A549 (cell line): ENCODE results near the gene DCDC2. TPM values are rescaled to one million over a fixed set of nuclear protein-coding genes. Genes with fewer than 3 reads are reported as not detected.
"Not testable (repeated sequence)": the region's sequence is repeated elsewhere in the genome, so short reads cannot be mapped to it uniquely, and the experiment has no call there.

Experiments used
- ATAC-seq, 2 experiments: fragments of 200-7000 bp in 1 of 2; fragments of >200 bp in 1 of 2; cut with Nextera tagmentation in 1 of 2; cut with Tn5 transposase in 1 of 2; 3 replicates each; pipeline versions ENCODE4 v1.8.0 to v1.9.1; 2018 to 2020; ENCODE audit warnings: mild to moderate bottlenecking in 1 of 2, moderate library complexity in 1 of 2
- CTCF ChIA-PET: fragments of 300-600 bp; sonication (Branson Sonifier 250); formaldehyde crosslinking; extraction: SDS; loops from one replicate; lab custom pipeline; 2021; ENCODE audit warnings: antibody characterized with exemption, inconsistent platforms; lab: Yijun Ruan, JAX
- POLR2A ChIA-PET: fragments of 350-600 bp; formaldehyde crosslinking; extraction: SDS; loops from one replicate; lab custom pipeline; 2021; ENCODE audit warnings: antibody characterized with exemption, inconsistent platforms; lab: Yijun Ruan, JAX
- DNase-seq, 2 experiments: peaks; one replicate each; pipeline versions ENCODE4 v3.0.0 to v3.0.0-alpha.2; 2011 to 2016; ENCODE audit warnings: low read depth in 1 of 2, low spot score in 1 of 2
- FAIRE-seq: peaks from 2 replicates; lab custom pipeline; 2011; peaks lifted over from hg19 to GRCh38; lab: Jason Lieb, UNC
- H3K27ac ChIP-seq, 2 experiments: fragments of >200 bp; sonication (Bioruptor Twin); formaldehyde crosslinking; 3 replicates each; pipeline ENCODE4 v1.5.1; 2016 to 2017
- H3K4me1 ChIP-seq: fragments of >200 bp; sonication (Bioruptor Twin); formaldehyde crosslinking; 3 replicates; pipeline ENCODE4 v1.6.1; 2016
- H3K4me2 ChIP-seq: fragments of >200 bp; sonication (Bioruptor Twin); formaldehyde crosslinking; 3 replicates; pipeline ENCODE4 v1.6.1; 2016
- H3K4me3 ChIP-seq: fragments of >200 bp; sonication (Bioruptor Twin); formaldehyde crosslinking; 3 replicates; pipeline ENCODE4 v1.5.1; 2016
- H3K9me3 ChIP-seq: fragments of >200 bp; sonication (Bioruptor Twin); formaldehyde crosslinking; 3 replicates; pipeline ENCODE4 v1.6.1; 2016
- EP300 ChIP-seq, 2 experiments: fragments of >200 bp; sonication (Bioruptor Twin); formaldehyde crosslinking; IDR thresholded peaks; 2 replicates in 1 of 2; 3 replicates in 1 of 2; pipeline ENCODE4 v1.6.1; 2016 to 2017
- ESRRA ChIP-seq: fragments of 150-350 bp; IDR thresholded peaks from 2 replicates; pipeline ENCODE4 v1.6.1; 2014; ENCODE audit warnings: mild to moderate bottlenecking, low read length, borderline replicate concordance
- FOSB ChIP-seq: fragments of 250-450 bp; sonication (Bioruptor Pico); IDR thresholded peaks from 2 replicates; pipeline ENCODE4 v1.5.0; 2020; ENCODE audit warnings: mild to moderate bottlenecking, moderate library complexity
- FOSL2 ChIP-seq, 2 experiments: fragments of 450-650 bp in 1 of 2; fragments of >200 bp in 1 of 2; sonication (Bioruptor Twin) in 1 of 2; formaldehyde crosslinking; IDR thresholded peaks; 2 replicates each; pipeline versions ENCODE4 v1.5.0 to v1.6.1; 2016 to 2020; ENCODE audit warnings: mild to moderate bottlenecking in 1 of 2, moderate library complexity in 1 of 2
- FOXS1 ChIP-seq: fragments of 250-450 bp; sonication (Bioruptor Pico); IDR thresholded peaks from 2 replicates; pipeline ENCODE4 v1.5.0; 2020; ENCODE audit warnings: mild to moderate bottlenecking, moderate library complexity
- HDAC2 ChIP-seq: fragments of 200-600 bp; sonication (generic); IDR thresholded peaks from 2 replicates; pipeline ENCODE4 v1.6.1; 2016
- MAFK ChIP-seq: fragments of 450-650 bp; IDR thresholded peaks from 2 replicates; pipeline ENCODE4 v1.6.1; 2014; ENCODE audit not compliant: partially characterized antibody
- NR3C1 ChIP-seq: fragments of >200 bp; sonication (Bioruptor Twin); formaldehyde crosslinking; IDR thresholded peaks from 3 replicates; pipeline ENCODE4 v1.6.1; 2017
- PBX3 ChIP-seq: IDR thresholded peaks from 2 replicates; pipeline ENCODE4 v1.6.1; 2012
- PHF8 ChIP-seq: fragments of 200-600 bp; sonication (generic); IDR thresholded peaks from 2 replicates; pipeline ENCODE4 v1.6.1; 2016; ENCODE audit warnings: low read depth, mild to moderate bottlenecking, antibody characterized with exemption, moderate library complexity, borderline replicate concordance
- POLR2A ChIP-seq: IDR thresholded peaks from 2 replicates; pipeline ENCODE4 v1.6.1; 2012; ENCODE audit warnings: mild to moderate bottlenecking, low read length
- RAD21 ChIP-seq, 2 experiments: fragments of >200 bp in 1 of 2; sonication (Bioruptor Twin) in 1 of 2; formaldehyde crosslinking in 1 of 2; IDR thresholded peaks in 1 of 2; conservative IDR thresholded peaks in 1 of 2; 2 replicates in 1 of 2; 3 replicates in 1 of 2; pipeline ENCODE4 v1.6.1; 2012 to 2018; ENCODE audit warnings: inconsistent platforms in 1 of 2
- RARB ChIP-seq: fragments of 250-450 bp; sonication (Bioruptor Pico); IDR thresholded peaks from 2 replicates; pipeline ENCODE4 v1.8.0; 2021; ENCODE audit warnings: mild to moderate bottlenecking, moderate library complexity
- SMC3 ChIP-seq: fragments of >200 bp; sonication (Bioruptor Twin); formaldehyde crosslinking; IDR thresholded peaks from 3 replicates; pipeline ENCODE4 v1.6.1; 2018; ENCODE audit warnings: inconsistent platforms
- ZSCAN20 ChIP-seq: fragments of 250-450 bp; sonication (Bioruptor Pico); IDR thresholded peaks from 2 replicates; pipeline ENCODE4 v1.8.0; 2022; ENCODE audit warnings: mild to moderate bottlenecking, moderate library complexity
- WGBS: methylation state at CpG from one replicate; pipeline ENCODE4 v1.1.6; 2017; ENCODE audit errors: missing lambda C conversion rate; 5-methylcytosine and 5-hydroxymethylcytosine counted together
- polyA plus RNA-seq, 4 experiments: library from polyadenylated mRNA; depleted of rRNA in 3 of 4; stranded (reverse); fragments of >200 nt; fragmentation: RNase III in 1 of 4; extraction: RNeasy Plus Mini Kit Qiagen cat#74134 plus additional on column Dnase treatment in 1 of 4; gene quantifications; 2 replicates in 3 of 4; 3 replicates in 1 of 4; pipeline ENCODE4 v1.2.3, GENCODE V29; 2011 to 2017
- TF ChIP-seq, protein P1 (sequence below): IDR thresholded peaks from 2 replicates; pipeline ENCODE4 v1.6.1; 2012
- TF ChIP-seq, protein P2 (sequence below): fragments of >200 bp; sonication (Bioruptor Twin); formaldehyde crosslinking; IDR thresholded peaks from 3 replicates; pipeline ENCODE4 v1.6.1; 2016
- TF ChIP-seq, protein P3 (sequence below): fragments of 150-350 bp; IDR thresholded peaks from 2 replicates; pipeline ENCODE4 v1.6.1; 2014; ENCODE audit warnings: low read depth, mild to moderate bottlenecking, low read length

The DCDC2 gene
- polyA plus RNA-seq, 2 of the 4 experiments (the other 2 are of a cell fraction) = 9.1 to 9.4 TPM

- TF ChIP-seq FOSL2 (IDR thresholded peaks at IDR 0.05) (no peak), FOSL2 (CRISPR knock-in tag; IDR thresholded peaks at IDR 0.05) (peak; percentile 69), RAD21 (conservative IDR thresholded peaks at IDR 0.05 in 1 of 2, IDR thresholded peaks at IDR 0.05 in 1 of 2) (peak; percentile 8 to 38; a peak in 2 of 5 replicates), EP300 (IDR thresholded peaks at IDR 0.05) (peak; percentile 71 to 93; a peak in 4 of 5 replicates)
- TF ChIP-seq, all 56 proteins: peak for 12
Measured at GRCh38 chr6:24313251-24314141, 44.4 kb downstream of the DCDC2 start (continued).

- FAIRE-seq, H3K9me3 ChIP-seq, H3K4me3 ChIP-seq, POLR2A ChIA-PET, ATAC-seq: not testable (repeated sequence)
- 49% methylated on average over 3 of the region's 4 CpGs for WGBS
- DNase-seq = peak in 1 of 2 experiments; percentile 38
- H3K4me1 ChIP-seq = peaks cover 70% of the 10 kb centered on the region
- H3K27ac ChIP-seq = peak overlapping the region; percentile 72 to 85
- H3K4me2 ChIP-seq = peak overlapping the region; percentile 59
- CTCF ChIA-PET = interaction anchor here (0.7 to 1.6 kb wide), 4 partner anchors 10 to 63 kb away, joined by 3 to 6 read pairs (median 3); no protein-coding TSS in a partner anchor
Measured at GRCh38 chr6:24311775-24312174, 46.1 kb downstream of the DCDC2 start.

DNA sequence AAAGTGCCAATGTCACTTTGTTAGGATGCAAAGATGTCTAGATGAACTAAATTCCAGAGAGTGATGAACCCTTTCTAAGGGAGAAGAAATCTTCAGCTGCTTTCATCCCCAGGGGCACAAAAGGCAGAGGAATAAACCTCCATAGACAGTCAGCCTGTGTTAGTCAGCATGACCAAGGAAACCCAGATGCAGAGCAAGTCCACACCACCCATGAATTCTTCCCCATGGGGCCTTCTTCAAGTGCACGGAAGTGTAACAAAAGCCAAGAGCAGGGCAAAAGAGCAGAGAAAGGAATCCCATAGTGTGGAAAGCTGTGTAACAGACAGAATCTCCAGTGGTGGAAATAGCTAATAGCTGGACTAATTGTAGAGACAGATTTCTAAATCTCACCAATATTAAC is 50.0 kb downstream of the DCDC2 start:
- peak; percentile 13 to 68; a peak in 3 of 6 replicates for ATAC-seq

DNA sequence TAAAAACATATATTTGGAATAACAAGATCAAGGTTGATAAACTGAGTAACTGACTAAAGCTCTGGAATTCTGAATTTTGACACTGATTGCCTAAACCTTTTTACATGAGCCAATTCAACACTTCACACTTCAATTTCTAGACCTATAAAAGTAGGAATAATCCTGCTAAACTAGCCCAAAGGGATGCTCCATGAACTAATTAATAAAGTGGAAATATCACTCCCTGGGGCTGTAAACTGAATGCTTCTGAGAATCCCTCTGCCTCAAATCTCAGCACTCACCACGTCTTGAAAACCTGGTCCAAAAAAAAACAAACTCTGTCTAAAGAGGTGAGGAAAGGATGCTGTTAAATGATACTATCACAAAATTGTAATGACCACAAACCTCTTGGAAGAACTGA is 50.9 kb downstream of the DCDC2 start:
- no peak for DNase-seq
- TF ChIP-seq HDAC2 (no peak), NR3C1 (no peak), ZSCAN20 (CRISPR knock-in tag) (no peak), ESRRA (no peak), FOXS1 (CRISPR knock-in tag) (no peak), SMC3 (no peak), RARB (no peak), PBX3 (no peak), PHF8 (no peak), FOSB (CRISPR knock-in tag) (no peak)
- TF ChIP-seq, protein P1, sequence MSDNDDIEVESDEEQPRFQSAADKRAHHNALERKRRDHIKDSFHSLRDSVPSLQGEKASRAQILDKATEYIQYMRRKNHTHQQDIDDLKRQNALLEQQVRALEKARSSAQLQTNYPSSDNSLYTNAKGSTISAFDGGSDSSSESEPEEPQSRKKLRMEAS = no peak
- TF ChIP-seq, protein P2, sequence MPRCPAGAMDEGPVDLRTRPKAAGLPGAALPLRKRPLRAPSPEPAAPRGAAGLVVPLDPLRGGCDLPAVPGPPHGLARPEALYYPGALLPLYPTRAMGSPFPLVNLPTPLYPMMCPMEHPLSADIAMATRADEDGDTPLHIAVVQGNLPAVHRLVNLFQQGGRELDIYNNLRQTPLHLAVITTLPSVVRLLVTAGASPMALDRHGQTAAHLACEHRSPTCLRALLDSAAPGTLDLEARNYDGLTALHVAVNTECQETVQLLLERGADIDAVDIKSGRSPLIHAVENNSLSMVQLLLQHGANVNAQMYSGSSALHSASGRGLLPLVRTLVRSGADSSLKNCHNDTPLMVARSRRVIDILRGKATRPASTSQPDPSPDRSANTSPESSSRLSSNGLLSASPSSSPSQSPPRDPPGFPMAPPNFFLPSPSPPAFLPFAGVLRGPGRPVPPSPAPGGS = no peak
- TF ChIP-seq, protein P3, sequence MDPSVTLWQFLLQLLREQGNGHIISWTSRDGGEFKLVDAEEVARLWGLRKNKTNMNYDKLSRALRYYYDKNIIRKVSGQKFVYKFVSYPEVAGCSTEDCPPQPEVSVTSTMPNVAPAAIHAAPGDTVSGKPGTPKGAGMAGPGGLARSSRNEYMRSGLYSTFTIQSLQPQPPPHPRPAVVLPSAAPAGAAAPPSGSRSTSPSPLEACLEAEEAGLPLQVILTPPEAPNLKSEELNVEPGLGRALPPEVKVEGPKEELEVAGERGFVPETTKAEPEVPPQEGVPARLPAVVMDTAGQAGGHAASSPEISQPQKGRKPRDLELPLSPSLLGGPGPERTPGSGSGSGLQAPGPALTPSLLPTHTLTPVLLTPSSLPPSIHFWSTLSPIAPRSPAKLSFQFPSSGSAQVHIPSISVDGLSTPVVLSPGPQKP = no peak
- TF ChIP-seq, all 56 proteins: peak for 0
- Histone ChIP-seq H3K4me2 (peak overlapping the region; percentile 56), H3K4me3 (no peak overlapping the region), H3K27ac (peak overlapping the region in 1 of 2 experiments; percentile 54; a peak in 2 of 6 replicates), H3K9me3 (no peaks in the 10 kb centered on the region), H3K4me1 (peaks cover 50% of the 10 kb centered on the region)
- POLR2A ChIA-PET = no interaction called here
- no peak for ATAC-seq
- FAIRE-seq = no peak
- WGBS = 75% methylated on average over 1 of the region's 1 CpG
- CTCF ChIA-PET = interaction anchor here (1.0 to 1.6 kb wide), 2 partner anchors 16 to 82 kb away, joined by 3 to 8 read pairs; no protein-coding TSS in a partner anchor

More for the DNA sequence above, 50.0 kb downstream of the DCDC2 start:
- H3K27ac ChIP-seq = peak overlapping the region; percentile 52 to 84
- FAIRE-seq = no peak
- H3K4me3 ChIP-seq = no peak overlapping the region
- ChIA-PET CTCF (interaction anchor here (0.7 to 1.6 kb wide), 3 partner anchors 17 to 52 kb away, joined by 3 read pairs; no protein-coding TSS in a partner anchor), POLR2A (no interaction called here)
- no peaks in the 10 kb centered on the region for H3K9me3 ChIP-seq
- H3K4me1 ChIP-seq = peaks cover 52% of the 10 kb centered on the region
- WGBS = 20% methylated on average over 1 of the region's 1 CpG
- no peak for DNase-seq
- H3K4me2 ChIP-seq = peak overlapping the region; percentile 56
- no peak for TF ChIP-seq MAFK
- TF ChIP-seq POLR2A = no peak
